Type B pancreatic cell (in vitro differentiated cells): ENCODE data around the gene SAMD8. TPM values are rescaled to one million over a fixed set of nuclear protein-coding genes. Genes with fewer than 3 reads are reported as not detected.
A peak's percentile ranks its signal among the peaks of the same experiment; 100 is the strongest.

Experiments
- DNase-seq: peaks from one replicate; pipeline ENCODE4 v3.0.0; 2021; ENCODE audit warnings: mixed read lengths; ENCODE audit not compliant: unreplicated experiment; ENCODE audit errors: extremely low spot score
- H3K27ac Mint-ChIP-seq: 2 replicates; pipeline ENCODE4 v1.8.0; 2021; ENCODE audit warnings: mild to moderate bottlenecking, mixed read lengths
- H3K27me3 Mint-ChIP-seq: 2 replicates; pipeline ENCODE4 v1.8.0; 2021; ENCODE audit warnings: mixed read lengths
- H3K36me3 Mint-ChIP-seq: 2 replicates; pipeline ENCODE4 v1.8.0; 2021; ENCODE audit warnings: mixed read lengths
- H3K4me1 Mint-ChIP-seq: one replicate; pipeline ENCODE4 v1.8.0; 2021; ENCODE audit warnings: mixed read lengths; ENCODE audit not compliant: unreplicated experiment
- H3K4me3 Mint-ChIP-seq: 2 replicates; pipeline ENCODE4 v1.8.0; 2021; ENCODE audit warnings: mild to moderate bottlenecking, mixed read lengths
- H3K9me3 Mint-ChIP-seq: 2 replicates; pipeline ENCODE4 v1.8.0; 2021; ENCODE audit warnings: mixed read lengths
- total RNA-seq: library from RNA; stranded (reverse); gene quantifications from 2 replicates; pipeline ENCODE4 v1.2.1, GENCODE V29; 2021; ENCODE audit warnings: low replicate concordance
- TF ChIP-seq, protein P1 (sequence below): fragments of 200-600 bp; sonication (generic); conservative IDR thresholded peaks from 2 replicates; pipeline ENCODE4 v1.5.0; 2021; ENCODE audit warnings: antibody characterized with exemption, mild to moderate bottlenecking

The SAMD8 gene
- total RNA-seq, 1 donor from 2014 or later = 17.3 TPM

DNA sequence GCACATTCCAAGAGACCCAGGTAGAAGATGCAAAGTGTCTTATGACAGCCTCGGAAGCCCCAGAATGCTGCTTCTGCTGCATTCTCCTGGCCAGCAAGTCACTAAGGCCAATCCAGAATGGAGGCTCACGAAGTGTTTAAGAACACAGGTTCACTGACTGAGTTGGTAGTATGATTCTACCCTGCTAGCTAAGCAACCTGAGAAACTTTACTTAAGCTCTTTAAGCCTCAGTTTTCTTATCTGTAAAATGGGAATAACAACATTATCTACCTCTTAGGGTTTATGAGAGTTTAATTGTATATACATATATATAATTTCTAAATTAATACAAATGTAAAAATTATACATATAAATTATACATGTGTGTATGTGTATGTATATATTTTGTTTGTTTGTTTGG lies 22.8 kb upstream of the SAMD8 start:
- no peak for DNase-seq
- Mint-ChIP-seq H3K4me3 (no peak overlapping the region), H3K27me3 (peaks cover 4% of the 10 kb centered on the region), H3K4me1 (peaks cover 13% of the 10 kb centered on the region), H3K9me3 (no peaks in the 10 kb centered on the region), H3K27ac (no peak overlapping the region), H3K36me3 (no peaks in the 10 kb centered on the region)
- TF ChIP-seq, protein P1, sequence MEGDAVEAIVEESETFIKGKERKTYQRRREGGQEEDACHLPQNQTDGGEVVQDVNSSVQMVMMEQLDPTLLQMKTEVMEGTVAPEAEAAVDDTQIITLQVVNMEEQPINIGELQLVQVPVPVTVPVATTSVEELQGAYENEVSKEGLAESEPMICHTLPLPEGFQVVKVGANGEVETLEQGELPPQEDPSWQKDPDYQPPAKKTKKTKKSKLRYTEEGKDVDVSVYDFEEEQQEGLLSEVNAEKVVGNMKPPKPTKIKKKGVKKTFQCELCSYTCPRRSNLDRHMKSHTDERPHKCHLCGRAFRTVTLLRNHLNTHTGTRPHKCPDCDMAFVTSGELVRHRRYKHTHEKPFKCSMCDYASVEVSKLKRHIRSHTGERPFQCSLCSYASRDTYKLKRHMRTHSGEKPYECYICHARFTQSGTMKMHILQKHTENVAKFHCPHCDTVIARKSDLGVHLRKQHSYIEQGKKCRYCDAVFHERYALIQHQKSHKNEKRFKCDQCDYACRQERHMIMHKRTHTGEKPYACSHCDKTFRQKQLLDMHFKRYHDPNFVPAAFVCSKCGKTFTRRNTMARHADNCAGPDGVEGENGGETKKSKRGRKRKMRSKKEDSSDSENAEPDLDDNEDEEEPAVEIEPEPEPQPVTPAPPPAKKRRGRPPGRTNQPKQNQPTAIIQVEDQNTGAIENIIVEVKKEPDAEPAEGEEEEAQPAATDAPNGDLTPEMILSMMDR = no peak

DNA sequence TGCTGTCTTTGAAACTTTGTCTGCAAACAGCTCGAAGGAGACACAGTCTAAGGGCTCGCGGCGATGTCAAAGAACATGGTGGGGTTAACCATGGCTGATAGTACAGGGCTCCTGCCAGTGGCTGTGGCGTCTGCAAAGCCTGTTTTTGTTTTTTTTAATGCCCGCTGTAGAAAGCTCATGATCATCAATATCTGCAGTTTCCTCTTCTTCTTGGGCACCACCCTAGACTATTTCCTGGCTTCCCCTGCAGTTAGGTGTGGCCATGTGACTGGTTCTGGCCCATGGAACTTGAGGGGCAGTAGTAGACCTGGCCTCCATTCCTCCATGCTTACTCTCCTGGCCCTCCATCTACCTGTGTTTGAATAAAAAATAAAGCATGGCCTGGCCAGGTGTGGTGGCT lies 21.8 kb upstream of the SAMD8 start:
- H3K27ac Mint-ChIP-seq = no peak overlapping the region
- no peak for DNase-seq
- TF ChIP-seq, protein P1 = no peak
- H3K4me3 Mint-ChIP-seq = no peak overlapping the region
- peaks cover 4% of the 10 kb centered on the region for H3K27me3 Mint-ChIP-seq
- H3K9me3 Mint-ChIP-seq = no peaks in the 10 kb centered on the region
- H3K36me3 Mint-ChIP-seq = no peaks in the 10 kb centered on the region
- peaks cover 4% of the 10 kb centered on the region for H3K4me1 Mint-ChIP-seq

DNA sequence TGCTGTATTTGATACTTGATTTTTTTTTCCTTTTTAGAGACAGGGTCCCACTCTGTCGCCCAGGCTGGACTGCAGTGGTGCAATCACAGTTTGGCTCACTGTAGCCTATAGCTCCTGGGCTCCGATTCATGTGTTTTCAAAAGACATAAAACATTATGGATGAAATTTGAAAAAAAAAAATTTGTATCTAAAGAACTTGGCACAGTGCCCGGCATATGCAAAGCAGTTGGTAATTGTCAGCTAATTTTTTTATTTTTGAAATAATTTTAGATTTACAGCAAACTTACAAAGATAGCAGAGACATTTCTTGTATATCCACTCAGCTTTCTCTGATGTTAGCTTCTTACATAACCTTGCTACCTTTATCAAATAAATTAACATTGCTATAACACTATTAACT lies 20.3 kb upstream of the SAMD8 start:
- no peaks in the 10 kb centered on the region for H3K4me1 Mint-ChIP-seq
- TF ChIP-seq, protein P1 = no peak
- H3K4me3 Mint-ChIP-seq = no peak overlapping the region
- H3K36me3 Mint-ChIP-seq = no peaks in the 10 kb centered on the region
- no peak for DNase-seq
- peaks cover 4% of the 10 kb centered on the region for H3K27me3 Mint-ChIP-seq
- H3K9me3 Mint-ChIP-seq = no peaks in the 10 kb centered on the region
- H3K27ac Mint-ChIP-seq = no peak overlapping the region

DNA sequence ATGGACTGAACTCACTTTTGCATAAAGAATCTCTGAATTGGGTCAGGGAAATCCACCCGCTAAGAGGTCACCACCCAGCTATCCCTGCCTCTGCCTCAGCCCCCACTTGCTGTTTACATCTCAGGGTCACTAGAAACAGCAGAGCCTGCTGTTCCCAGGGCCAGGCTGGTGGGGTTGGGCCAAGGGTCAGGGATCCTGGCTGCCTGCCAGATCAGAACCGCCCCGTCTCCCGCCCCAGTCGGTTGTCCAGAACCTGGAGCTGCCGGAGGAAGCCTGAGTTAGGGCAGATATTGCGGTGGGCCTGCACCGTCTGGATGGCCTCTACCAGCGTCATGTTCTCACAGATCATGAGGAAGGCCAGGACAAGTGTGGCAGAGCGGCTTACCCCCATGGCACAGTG lies 17.0 kb upstream of the SAMD8 start:
- Mint-ChIP-seq H3K4me3 (no peak overlapping the region), H3K27me3 (no peaks in the 10 kb centered on the region), H3K27ac (no peak overlapping the region), H3K36me3 (no peaks in the 10 kb centered on the region), H3K9me3 (no peaks in the 10 kb centered on the region), H3K4me1 (peaks cover 3% of the 10 kb centered on the region)
- DNase-seq = no peak
- TF ChIP-seq, protein P1 = no peak

DNA sequence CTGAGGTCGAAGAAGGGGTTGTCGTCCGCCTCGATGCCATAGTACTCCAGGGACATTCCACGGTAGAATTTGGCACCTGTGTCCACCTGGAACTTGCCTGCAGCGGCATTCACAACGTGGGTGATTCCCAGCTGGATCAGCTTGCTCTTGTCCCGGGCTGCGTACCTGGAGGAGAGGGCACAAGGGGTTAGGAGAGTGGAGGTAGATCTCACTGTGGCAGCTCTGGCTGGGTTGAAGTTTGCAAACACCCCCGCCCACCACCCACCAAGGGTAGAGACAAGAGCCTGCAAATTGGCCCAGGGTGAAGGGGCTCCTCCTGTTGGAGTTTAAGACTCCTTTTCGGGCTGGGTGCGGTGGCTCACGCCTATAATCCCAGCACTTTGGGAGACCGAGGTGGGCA lies 15.8 kb upstream of the SAMD8 start:
- DNase-seq = no peak
- Mint-ChIP-seq H3K27me3 (no peaks in the 10 kb centered on the region), H3K36me3 (no peaks in the 10 kb centered on the region), H3K27ac (no peak overlapping the region), H3K4me3 (no peak overlapping the region), H3K4me1 (peaks cover 11% of the 10 kb centered on the region), H3K9me3 (no peaks in the 10 kb centered on the region)
- TF ChIP-seq, protein P1 = no peak

DNA sequence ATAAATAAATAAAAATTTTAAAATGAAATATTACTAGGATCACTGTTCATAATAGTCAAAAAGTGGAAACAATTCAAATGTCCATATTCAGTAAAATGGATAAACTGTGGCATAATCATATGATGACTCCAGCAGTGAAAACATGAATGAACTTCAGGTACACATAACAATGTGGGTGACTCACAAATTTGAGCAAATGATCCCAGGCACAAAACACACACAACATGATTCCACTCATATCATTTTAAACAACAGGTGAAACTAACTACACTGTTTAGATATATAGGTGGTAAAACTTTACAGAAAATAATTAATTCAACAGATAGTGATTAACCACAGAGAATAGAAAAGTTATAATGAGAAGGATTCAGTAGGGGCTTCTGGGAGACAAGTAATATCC lies 14.7 kb upstream of the SAMD8 start:
- TF ChIP-seq, protein P1 = no peak
- Mint-ChIP-seq H3K4me1 (peaks cover 14% of the 10 kb centered on the region), H3K4me3 (no peak overlapping the region), H3K9me3 (no peaks in the 10 kb centered on the region), H3K36me3 (no peaks in the 10 kb centered on the region), H3K27me3 (no peaks in the 10 kb centered on the region), H3K27ac (peak overlapping the region; percentile 22)
- DNase-seq = no peak
